Small intestine (tissue), 7 donors: ENCODE data around the gene PEX16. TPM values are rescaled to one million over a fixed set of nuclear protein-coding genes. Genes with fewer than 3 reads are reported as not detected.

Experiments
- DNase-seq, 2 donors: peaks; one replicate each; pipeline versions ENCODE4 v3.0.0 to v3.0.0-alpha.2; 2013
- FAIRE-seq: peaks from 2 replicates; lab custom pipeline; 2012; peaks lifted over from hg19 to GRCh38; lab: Jason Lieb, UNC
- H3K27ac ChIP-seq, 3 donors: one replicate each; pipeline ENCODE4 v1.5.1; 2013; ENCODE audit warnings: low read length in 2 of 3, mild to moderate bottlenecking in 2 of 3, control low read depth in 1 of 3, inconsistent platforms in 1 of 3, low read depth in 1 of 3, moderate library complexity in 1 of 3
- H3K27me3 ChIP-seq, 3 donors: one replicate each; pipeline ENCODE4 v1.6.1; 2013; ENCODE audit warnings: low read length in 3 of 3, inconsistent platforms in 1 of 3; ENCODE audit not compliant: control insufficient read depth in 3 of 3, insufficient read depth in 3 of 3
- H3K36me3 ChIP-seq, 3 donors: one replicate each; pipeline ENCODE4 v1.6.1; 2013; ENCODE audit warnings: low read length in 3 of 3, inconsistent platforms in 1 of 3, low read depth in 1 of 3, mild to moderate bottlenecking in 1 of 3, moderate library complexity in 1 of 3; ENCODE audit not compliant: control insufficient read depth in 3 of 3, insufficient read depth in 2 of 3
- H3K4me1 ChIP-seq, 3 donors: one replicate each; pipeline ENCODE4 v1.6.1; 2013; ENCODE audit warnings: low read length in 2 of 3, inconsistent platforms in 1 of 3, low read depth in 1 of 3, mild to moderate bottlenecking in 1 of 3, moderate library complexity in 1 of 3; ENCODE audit not compliant: control insufficient read depth in 3 of 3, insufficient read depth in 2 of 3
- H3K4me3 ChIP-seq, 3 donors: one replicate each; pipeline ENCODE4 v1.5.1; 2013; ENCODE audit warnings: low read length in 3 of 3, control low read depth in 1 of 3, inconsistent platforms in 1 of 3, low read depth in 1 of 3, mild to moderate bottlenecking in 1 of 3, moderate library complexity in 1 of 3
- H3K9me3 ChIP-seq, 2 donors: one replicate each; pipeline ENCODE4 v1.6.1; 2013; ENCODE audit warnings: low read depth in 1 of 2, low read length in 1 of 2; ENCODE audit not compliant: control insufficient read depth in 2 of 2, insufficient read depth in 1 of 2
- WGBS, 3 donors: extraction: QIAGEN DNeasy Blood & Tissue Kit; methylation state at CpG; one replicate each; pipeline ENCODE4 v1.1.7; 2013; 5-methylcytosine and 5-hydroxymethylcytosine counted together
- polyA plus RNA-seq, 4 donors: library from polyadenylated mRNA; stranded (reverse) in 3 of 4; unstranded in 1 of 4; fragments of 200-250 nt in 3 of 4; fragments of 120-200 nt in 1 of 4; gene quantifications; one replicate each; pipeline versions ENCODE4 v1.2.1 to v1.2.3, GENCODE V29; 2013
- donor health status: healthy with polysubstance abuse.
- donor health status: control.
- donor health status: control.
- donor health status: Bipolar disorder and iron deficiency.
- donor health status: healthy.

PEX16 gene
- polyA plus RNA-seq, 4 donors: 22.1 to 74.0 (median 58.5) TPM

DNA sequence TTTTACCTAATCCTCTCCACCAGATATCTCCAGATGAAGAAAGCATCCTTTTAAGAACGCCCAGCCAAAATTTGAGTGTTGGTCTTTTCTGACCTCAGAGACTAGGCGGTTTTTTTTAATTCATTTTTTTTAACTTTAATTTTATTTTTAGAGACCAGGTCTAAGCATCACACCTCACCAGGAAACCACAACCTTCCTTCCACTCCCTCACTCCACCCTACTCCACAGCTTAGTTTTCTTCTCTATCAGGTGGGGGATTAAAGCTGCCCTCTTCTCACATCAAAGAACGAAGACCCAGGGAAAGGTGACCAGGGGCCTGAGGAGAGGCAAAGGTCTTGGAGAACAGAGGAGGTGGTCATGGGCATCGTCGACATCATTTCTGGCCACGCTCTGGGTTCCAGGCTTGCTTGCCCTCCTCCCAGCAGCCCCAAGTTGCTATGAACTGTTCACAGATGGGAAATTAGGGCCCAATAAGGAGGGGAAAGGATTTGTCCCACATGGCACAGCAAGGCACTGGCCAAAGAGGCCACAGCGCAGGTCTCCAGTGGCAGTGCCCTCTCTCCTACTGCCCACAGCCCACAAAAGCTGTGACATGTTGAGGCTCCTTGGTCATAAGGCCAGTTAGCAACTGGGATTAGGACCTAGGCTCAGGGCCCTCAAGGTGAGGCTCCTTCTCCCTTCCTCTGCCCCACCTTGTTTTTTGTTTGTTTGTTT lies 1.4 kb upstream of the PEX16 start:
- 60 to 67% (median 62%) methylated on average over 7 of the region's 7 CpGs for WGBS, 3 donors

DNA sequence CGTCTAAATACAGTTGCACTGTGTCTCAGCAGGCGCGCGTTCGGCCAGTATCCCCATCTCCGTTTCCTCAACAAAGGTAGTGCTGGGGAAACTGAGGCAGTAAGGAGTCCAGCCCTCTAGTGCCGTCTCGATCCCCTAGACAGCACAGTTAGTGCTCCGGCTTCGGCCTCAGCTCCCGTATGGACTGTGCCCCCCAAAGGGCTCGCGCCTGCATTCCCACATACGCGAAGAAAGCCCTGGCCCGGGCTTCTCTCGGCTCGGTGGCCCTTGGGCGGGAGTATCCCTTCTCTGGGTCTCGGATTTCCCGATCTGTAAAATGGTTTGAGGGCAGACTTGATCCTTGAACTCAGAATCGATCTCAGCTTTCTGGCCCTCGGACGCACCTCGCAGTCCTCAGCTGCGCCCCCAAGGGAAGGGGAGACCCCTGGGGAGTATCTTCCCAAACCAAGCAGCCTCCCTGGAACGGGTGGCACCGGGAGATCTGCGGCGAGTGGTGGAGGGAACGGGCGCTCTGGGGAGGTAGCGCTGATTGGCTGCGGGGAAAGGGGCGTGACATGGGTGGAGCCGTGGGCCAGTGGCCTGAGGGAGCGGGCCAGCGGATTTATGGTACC lies 759 bp upstream of the PEX16 start:
- Histone ChIP-seq H3K36me3 (peaks cover under 1 to 30% (median 6%) of the 10 kb centered on the region in 3 donors), H3K4me3 (peak overlapping the region; percentile 57 to 96 (median 92)), H3K27ac (peak overlapping the region; percentile 92 to 97 (median 97)), H3K9me3 (no peaks in the 10 kb centered on the region), H3K4me1 (peaks cover 0 to 20% (median 3%) of the 10 kb centered on the region in 3 donors), H3K27me3 (peaks cover 0 to 16% (median 3%) of the 10 kb centered on the region in 3 donors)
- WGBS, 3 donors: 0% methylated on average over 38 of the region's 38 CpGs
- FAIRE-seq: no peak
- peak; percentile 75 to 85 for DNase-seq

More for the DNA sequence above, 1.4 kb upstream of the PEX16 start:
- peak overlapping the region in 1 of 3 donors; percentile 96 for H3K4me3 ChIP-seq
- no peaks in the 10 kb centered on the region for H3K9me3 ChIP-seq
- peaks cover 0 to 19% (median 3%) of the 10 kb centered on the region in 3 donors for H3K27me3 ChIP-seq
- H3K36me3 ChIP-seq: peaks cover 0 to 23% (median 4%) of the 10 kb centered on the region in 3 donors
- DNase-seq (no peak), FAIRE-seq (no peak)
- no peak overlapping the region for H3K27ac ChIP-seq
- H3K4me1 ChIP-seq: peaks cover 0 to 20% (median 3%) of the 10 kb centered on the region in 3 donors

DNA sequence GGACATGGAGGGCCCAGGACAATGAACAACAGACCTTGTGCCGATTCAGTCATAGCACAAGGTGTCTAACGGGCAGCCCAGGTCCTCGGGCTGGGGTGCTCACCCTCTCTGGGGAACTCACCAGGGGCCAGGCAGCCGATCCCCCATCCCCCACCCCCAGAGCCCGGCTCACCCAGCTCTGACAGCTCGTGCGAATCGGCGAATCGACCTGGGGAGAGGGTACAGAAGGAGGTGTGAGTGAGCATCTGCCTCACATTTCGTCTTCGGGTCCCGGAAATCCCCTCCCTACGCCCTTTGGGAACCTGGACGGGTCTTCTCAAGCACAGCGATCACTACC lies 423 bp downstream of the PEX16 start:
- H3K27ac ChIP-seq: peak overlapping the region; percentile 92 to 97 (median 97)
- H3K27me3 ChIP-seq: peaks cover 0 to 11% (median 0%) of the 10 kb centered on the region in 3 donors
- DNase-seq (no peak), FAIRE-seq (no peak)
- H3K4me1 ChIP-seq: peaks cover 0 to 20% (median 1%) of the 10 kb centered on the region in 3 donors
- H3K9me3 ChIP-seq: no peaks in the 10 kb centered on the region
- peaks cover 7 to 42% (median 9%) of the 10 kb centered on the region in 3 donors for H3K36me3 ChIP-seq
- peak overlapping the region; percentile 85 to 96 (median 92) for H3K4me3 ChIP-seq
- 2 to 5% (median 2%) methylated on average over 16 of the region's 16 CpGs for WGBS, 3 donors

DNA sequence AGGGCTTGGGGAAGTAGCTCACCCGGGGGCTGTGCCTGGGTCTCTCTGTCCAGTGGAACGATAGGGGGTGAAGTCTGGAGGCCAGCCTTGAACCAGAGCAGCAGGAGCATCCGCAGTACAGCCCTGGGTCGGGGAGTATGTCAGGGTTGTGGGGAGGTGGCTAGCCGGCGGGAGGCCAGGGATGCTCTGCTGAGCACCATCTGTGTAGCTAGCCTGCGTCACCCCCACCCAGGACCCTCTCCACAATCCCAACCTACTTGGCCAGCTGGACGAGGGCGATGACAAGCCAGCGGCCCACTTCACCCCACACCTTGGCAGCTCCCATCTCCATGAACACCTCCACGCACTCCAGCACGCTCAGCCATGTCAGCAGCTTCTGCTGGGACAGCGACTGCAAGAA lies 2.2 kb downstream of the PEX16 start:
- no peak overlapping the region for H3K27ac ChIP-seq
- no peaks in the 10 kb centered on the region for H3K9me3 ChIP-seq
- H3K36me3 ChIP-seq: peaks cover 12 to 60% (median 12%) of the 10 kb centered on the region in 3 donors
- no peaks in the 10 kb centered on the region for H3K27me3 ChIP-seq
- DNase-seq: no peak
- 82 to 88% (median 88%) methylated on average over 13 of the region's 13 CpGs for WGBS, 3 donors
- FAIRE-seq: no peak
- H3K4me3 ChIP-seq: no peak overlapping the region
- H3K4me1 ChIP-seq: peaks cover 0 to 11% (median 0%) of the 10 kb centered on the region in 3 donors

DNA sequence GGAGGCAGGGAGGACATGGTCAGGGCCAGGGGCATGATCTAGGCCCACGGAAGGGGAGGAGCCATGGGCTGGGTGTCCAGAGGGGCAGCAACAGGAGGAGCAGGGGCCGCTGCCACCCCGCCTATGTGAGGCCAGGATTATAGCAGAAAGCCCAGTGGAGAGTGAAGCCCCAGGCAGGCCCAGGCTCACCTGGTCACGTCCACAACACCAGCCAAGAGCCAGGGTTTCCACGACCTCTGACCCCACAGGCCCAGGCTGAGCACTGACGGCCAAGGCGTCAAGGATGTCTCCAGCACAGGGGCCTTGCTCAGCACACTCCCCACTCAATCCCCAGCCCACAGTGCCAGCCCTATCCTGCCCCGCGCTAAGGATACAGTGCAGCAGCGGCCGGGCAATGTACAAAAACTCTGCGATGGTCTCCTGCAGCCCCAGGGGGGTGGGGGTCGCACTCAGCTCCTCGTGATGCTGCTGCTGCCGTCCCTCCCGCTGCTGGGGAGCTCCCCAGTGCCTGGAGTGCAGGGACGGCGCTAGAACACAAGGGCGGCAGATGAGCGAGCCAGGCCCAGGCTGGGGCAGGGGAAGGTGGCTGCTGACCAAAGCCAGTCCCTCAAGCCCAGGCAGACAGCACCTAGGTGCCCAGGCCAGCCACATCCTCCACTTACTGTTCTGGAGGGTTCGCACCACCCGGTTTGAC lies 3.6 kb downstream of the PEX16 start:
- 88 to 91% (median 88%) methylated on average over 20 to 22 of the region's 22 CpGs for WGBS, 3 donors
- Histone ChIP-seq H3K9me3 (no peaks in the 10 kb centered on the region), H3K4me3 (no peak overlapping the region), H3K4me1 (peaks cover 0 to 4% (median 0%) of the 10 kb centered on the region in 3 donors), H3K27me3 (no peaks in the 10 kb centered on the region), H3K27ac (no peak overlapping the region), H3K36me3 (peaks cover 12 to 74% (median 19%) of the 10 kb centered on the region in 3 donors)
- no peak for DNase-seq
- FAIRE-seq: no peak

DNA sequence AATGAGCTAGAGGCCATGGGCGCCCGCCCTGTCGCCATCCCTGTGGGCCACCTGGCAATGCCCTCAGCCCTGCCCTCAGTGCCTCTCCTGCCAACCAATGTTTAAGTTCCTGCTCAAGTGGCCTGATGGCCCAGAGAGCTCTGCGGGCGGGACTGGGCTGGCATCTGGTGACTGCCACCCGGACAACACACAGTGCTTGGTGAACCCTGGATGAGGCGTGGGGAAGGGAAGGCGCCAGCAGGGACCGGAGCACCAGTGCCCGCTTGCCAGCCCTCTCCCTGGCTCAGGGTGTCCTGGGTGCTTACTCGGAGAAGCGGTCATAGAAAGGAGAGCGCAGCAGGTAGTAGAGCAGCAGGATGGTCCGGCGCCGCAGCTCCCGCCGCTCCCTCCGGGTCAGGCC lies 4.2 kb downstream of the PEX16 start:
- Histone ChIP-seq H3K4me3 (no peak overlapping the region), H3K4me1 (peaks cover 0 to 4% (median 0%) of the 10 kb centered on the region in 3 donors), H3K36me3 (peaks cover 12 to 78% (median 19%) of the 10 kb centered on the region in 3 donors), H3K9me3 (no peaks in the 10 kb centered on the region), H3K27me3 (no peaks in the 10 kb centered on the region), H3K27ac (no peak overlapping the region)
- FAIRE-seq (no peak), DNase-seq (no peak)
- WGBS, 3 donors: 95% methylated on average over 18 to 19 of the region's 19 CpGs

DNA sequence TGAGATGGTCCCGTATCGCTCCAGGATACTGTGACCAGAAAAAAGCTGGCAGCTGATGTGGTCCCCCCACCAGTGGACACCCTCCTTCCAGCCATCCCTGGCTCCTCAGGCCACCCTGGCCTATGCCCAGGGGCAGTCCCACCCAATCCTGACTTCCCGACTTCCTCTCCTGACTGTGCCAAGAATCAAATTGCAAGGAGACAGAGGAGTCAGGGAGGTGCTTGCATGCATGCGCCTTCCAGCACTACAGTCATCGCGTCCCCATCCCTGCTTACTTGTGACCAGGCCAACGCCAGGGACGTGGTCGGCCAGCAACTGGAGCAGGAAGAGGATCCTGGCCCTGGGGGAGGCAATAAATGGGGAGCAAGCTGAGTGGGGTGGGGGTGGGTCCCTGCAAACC lies 7.1 kb downstream of the PEX16 start:
- no peak overlapping the region for H3K4me3 ChIP-seq
- FAIRE-seq: no peak
- H3K27me3 ChIP-seq: no peaks in the 10 kb centered on the region
- 91 to 93% (median 92%) methylated on average over 9 of the region's 9 CpGs for WGBS, 3 donors
- H3K36me3 ChIP-seq: peaks cover 12 to 76% (median 19%) of the 10 kb centered on the region in 3 donors
- no peak for DNase-seq
- H3K4me1 ChIP-seq: peaks cover 0 to 1% (median 0%) of the 10 kb centered on the region in 3 donors
- H3K9me3 ChIP-seq: no peaks in the 10 kb centered on the region
- H3K27ac ChIP-seq: no peak overlapping the region
